Liver (tissue), 3 donors: ENCODE results near the gene USP5.

ENCODE experiments used
- ATF3 ChIP-seq: IDR thresholded peaks from 2 replicates; pipeline ENCODE4 v1.6.1; 2016; ENCODE audit warnings: antibody characterized with exemption
- CTCF ChIP-seq: fragments of 150-350 bp; IDR thresholded peaks from 2 replicates; pipeline ENCODE4 v1.5.1; 2017; ENCODE audit warnings: improper control_type of control experiment, low read depth, low read length; ENCODE audit not compliant: missing input control
- FOXA1 ChIP-seq: IDR thresholded peaks from 2 replicates; pipeline ENCODE4 v1.6.1; 2016; ENCODE audit warnings: antibody characterized with exemption
- GABPA ChIP-seq, 2 donors: IDR thresholded peaks in 1 of 2; conservative IDR thresholded peaks in 1 of 2; 2 replicates each; pipeline ENCODE4 v1.6.1; 2016; ENCODE audit warnings: antibody characterized with exemption in 2 of 2, mild to moderate bottlenecking in 1 of 2, moderate library complexity in 1 of 2
- HNF4G ChIP-seq: IDR thresholded peaks from 2 replicates; pipeline ENCODE4 v1.6.1; 2016; ENCODE audit warnings: antibody characterized with exemption
- JUND ChIP-seq, 2 donors: IDR thresholded peaks; 2 replicates each; pipeline ENCODE4 v1.6.1; 2016; ENCODE audit warnings: antibody characterized with exemption in 2 of 2
- RAD21 ChIP-seq, 2 donors: IDR thresholded peaks; 2 replicates each; pipeline ENCODE4 v1.6.1; 2016; ENCODE audit warnings: antibody characterized with exemption in 2 of 2, mild to moderate bottlenecking in 2 of 2
- RXRA ChIP-seq, 2 donors: IDR thresholded peaks; 2 replicates each; pipeline ENCODE4 v1.6.1; 2017 to 2018; ENCODE audit warnings: antibody characterized with exemption in 2 of 2, mild to moderate bottlenecking in 1 of 2
- SP1 ChIP-seq: IDR thresholded peaks from 2 replicates; pipeline ENCODE4 v1.6.1; 2018; ENCODE audit warnings: antibody characterized with exemption, mild to moderate bottlenecking
- TAF1 ChIP-seq: conservative IDR thresholded peaks from 2 replicates; pipeline ENCODE4 v1.6.1; 2016; ENCODE audit warnings: antibody characterized with exemption, mild to moderate bottlenecking
- YY1 ChIP-seq: IDR thresholded peaks from 2 replicates; pipeline ENCODE4 v1.6.1; 2016; ENCODE audit warnings: antibody characterized with exemption, mild to moderate bottlenecking
- ZBTB33 ChIP-seq: IDR thresholded peaks from 2 replicates; pipeline ENCODE4 v1.6.1; 2016; ENCODE audit warnings: antibody characterized with exemption
- TF ChIP-seq, protein P1 (sequence below): IDR thresholded peaks from 2 replicates; pipeline ENCODE4 v1.6.1; 2016; ENCODE audit warnings: antibody characterized with exemption, mild to moderate bottlenecking
- TF ChIP-seq, protein P2 (sequence below): IDR thresholded peaks from 2 replicates; pipeline ENCODE4 v1.6.1; 2016; ENCODE audit warnings: antibody characterized with exemption
- donor health status: healthy.
- donor health status: healthy.

DNA sequence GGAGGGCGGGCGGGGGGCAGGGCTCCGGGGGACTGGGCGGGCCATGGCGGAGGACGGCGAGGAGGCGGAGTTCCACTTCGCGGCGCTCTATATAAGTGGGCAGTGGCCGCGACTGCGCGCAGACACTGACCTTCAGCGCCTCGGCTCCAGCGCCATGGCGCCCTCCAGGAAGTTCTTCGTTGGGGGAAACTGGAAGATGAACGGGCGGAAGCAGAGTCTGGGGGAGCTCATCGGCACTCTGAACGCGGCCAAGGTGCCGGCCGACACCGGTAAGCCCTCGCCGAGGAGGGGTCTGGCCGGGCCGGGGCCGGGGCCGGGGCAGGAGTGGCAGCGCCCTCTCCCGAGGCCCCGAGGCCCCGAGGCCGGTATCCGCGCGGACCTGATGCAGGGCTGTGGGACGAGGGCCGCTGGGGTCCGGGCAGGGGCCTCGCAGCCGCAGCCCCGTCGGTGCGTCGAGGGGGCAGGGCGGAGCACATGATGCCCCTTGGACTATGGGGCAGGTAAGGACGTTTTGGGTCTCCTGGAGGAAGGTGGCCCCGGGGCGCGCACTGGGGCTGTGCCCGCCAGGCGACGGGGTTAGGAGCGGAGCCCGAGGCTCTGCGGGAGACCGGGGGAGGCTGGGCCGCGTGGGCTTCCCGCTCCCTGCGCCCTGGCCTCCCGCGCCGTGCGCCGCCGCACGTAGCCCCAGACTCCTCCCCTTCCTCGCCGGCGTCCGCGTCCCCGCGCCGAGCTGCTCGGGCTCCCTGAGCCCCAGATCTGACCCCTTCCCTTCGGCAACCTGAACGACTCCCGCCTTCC, 15.7 kb downstream of the USP5 start, which contains the start of gene TPI1:
- no peak for TF ChIP-seq CTCF
- TF ChIP-seq TAF1: peak; percentile 94
- TF ChIP-seq FOXA1: no peak
- no peak for TF ChIP-seq GABPA (IDR thresholded peaks at IDR 0.05 in 1 of 2, conservative IDR thresholded peaks at IDR 0.05 in 1 of 2)
- TF ChIP-seq, protein P1, sequence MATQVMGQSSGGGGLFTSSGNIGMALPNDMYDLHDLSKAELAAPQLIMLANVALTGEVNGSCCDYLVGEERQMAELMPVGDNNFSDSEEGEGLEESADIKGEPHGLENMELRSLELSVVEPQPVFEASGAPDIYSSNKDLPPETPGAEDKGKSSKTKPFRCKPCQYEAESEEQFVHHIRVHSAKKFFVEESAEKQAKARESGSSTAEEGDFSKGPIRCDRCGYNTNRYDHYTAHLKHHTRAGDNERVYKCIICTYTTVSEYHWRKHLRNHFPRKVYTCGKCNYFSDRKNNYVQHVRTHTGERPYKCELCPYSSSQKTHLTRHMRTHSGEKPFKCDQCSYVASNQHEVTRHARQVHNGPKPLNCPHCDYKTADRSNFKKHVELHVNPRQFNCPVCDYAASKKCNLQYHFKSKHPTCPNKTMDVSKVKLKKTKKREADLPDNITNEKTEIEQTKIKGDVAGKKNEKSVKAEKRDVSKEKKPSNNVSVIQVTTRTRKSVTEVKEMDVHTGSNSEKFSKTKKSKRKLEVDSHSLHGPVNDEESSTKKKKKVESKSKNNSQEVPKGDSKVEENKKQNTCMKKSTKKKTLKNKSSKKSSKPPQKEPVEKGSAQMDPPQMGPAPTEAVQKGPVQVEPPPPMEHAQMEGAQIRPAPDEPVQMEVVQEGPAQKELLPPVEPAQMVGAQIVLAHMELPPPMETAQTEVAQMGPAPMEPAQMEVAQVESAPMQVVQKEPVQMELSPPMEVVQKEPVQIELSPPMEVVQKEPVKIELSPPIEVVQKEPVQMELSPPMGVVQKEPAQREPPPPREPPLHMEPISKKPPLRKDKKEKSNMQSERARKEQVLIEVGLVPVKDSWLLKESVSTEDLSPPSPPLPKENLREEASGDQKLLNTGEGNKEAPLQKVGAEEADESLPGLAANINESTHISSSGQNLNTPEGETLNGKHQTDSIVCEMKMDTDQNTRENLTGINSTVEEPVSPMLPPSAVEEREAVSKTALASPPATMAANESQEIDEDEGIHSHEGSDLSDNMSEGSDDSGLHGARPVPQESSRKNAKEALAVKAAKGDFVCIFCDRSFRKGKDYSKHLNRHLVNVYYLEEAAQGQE: peak; percentile 92
- no peak for TF ChIP-seq ATF3
- TF ChIP-seq, protein P2, sequence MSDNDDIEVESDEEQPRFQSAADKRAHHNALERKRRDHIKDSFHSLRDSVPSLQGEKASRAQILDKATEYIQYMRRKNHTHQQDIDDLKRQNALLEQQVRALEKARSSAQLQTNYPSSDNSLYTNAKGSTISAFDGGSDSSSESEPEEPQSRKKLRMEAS: no peak
- peak; percentile 93 for TF ChIP-seq YY1
- no peak for TF ChIP-seq HNF4G
- TF ChIP-seq SP1: peak; percentile 4
- TF ChIP-seq RAD21 (IDR thresholded peaks at IDR 0.05): no peak
- no peak for TF ChIP-seq RXRA (IDR thresholded peaks at IDR 0.05)
- TF ChIP-seq JUND (IDR thresholded peaks at IDR 0.05): no peak
- TF ChIP-seq ZBTB33: no peak
